ENCODE data around the gene TBX20. TPM values are rescaled to one million over a fixed set of nuclear protein-coding genes. Genes with fewer than 3 reads are reported as not detected.

The TBX20 gene
- total and polyA plus RNA-seq, 12 donors, result 3.5 to 186 (median 111) TPM

DNA sequence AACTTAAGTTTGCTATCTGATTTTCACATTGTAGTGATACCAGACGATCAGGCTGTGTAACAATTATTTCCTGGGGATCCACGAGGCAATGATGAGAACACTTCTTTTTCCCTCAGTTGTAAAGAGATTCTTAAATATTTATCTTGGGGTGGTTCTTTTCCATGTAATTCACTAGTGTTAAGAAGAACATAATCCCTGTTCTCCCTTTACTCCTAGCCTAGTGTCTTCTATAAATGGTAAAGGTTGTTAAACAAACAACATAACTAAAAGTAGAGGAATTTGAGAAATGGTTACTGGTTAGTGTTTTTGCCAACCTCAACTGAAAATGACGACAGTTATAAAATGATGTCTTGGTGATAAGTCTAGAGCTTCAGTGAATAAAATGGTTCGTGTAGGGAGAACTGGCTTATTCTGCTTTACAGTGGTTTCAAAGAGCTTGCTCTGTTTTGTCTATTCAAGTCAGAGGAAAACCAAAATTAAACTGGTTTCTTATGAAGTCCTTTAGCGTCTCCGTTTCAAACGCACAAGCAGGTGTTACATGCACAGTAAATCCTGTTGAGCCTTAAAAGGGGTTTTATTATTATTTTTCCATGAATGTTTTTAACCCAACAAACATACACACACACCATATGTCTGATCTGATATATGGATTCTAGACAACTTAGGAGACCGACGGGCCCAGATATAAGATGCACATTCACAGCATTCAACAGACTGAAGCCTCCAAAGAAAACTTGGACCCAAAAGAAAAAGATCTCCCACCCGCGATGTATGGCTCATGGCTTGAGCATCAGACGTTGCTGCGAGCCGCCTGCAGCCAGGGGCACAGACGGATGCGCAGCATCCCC is 1.1 kb downstream of the TBX20 start:
- intact Hi-C loops (cut with DNase I), result loop anchor here in 9 of 10 donors (5.0 to 10.0 kb wide), 9 partner anchors 79 to 282 kb away; no protein-coding TSS in a partner anchor
- Histone ChIP-seq H3K27me3 (peaks cover 0 to 100% (median 62%) of the 10 kb centered on the region in 7 donors), H3K36me3 (peaks cover 0 to 7% (median 0%) of the 10 kb centered on the region in 9 donors), H3K4me1 (peaks cover 0 to 27% (median 8%) of the 10 kb centered on the region in 9 donors), H3K9me3 (no peaks in the 10 kb centered on the region), H3K27ac (peak overlapping the region; percentile 76 to 96 (median 92)), H3K4me3 (peak overlapping the region; percentile 52 to 86 (median 77))
- TF ChIP-seq, protein P1, sequence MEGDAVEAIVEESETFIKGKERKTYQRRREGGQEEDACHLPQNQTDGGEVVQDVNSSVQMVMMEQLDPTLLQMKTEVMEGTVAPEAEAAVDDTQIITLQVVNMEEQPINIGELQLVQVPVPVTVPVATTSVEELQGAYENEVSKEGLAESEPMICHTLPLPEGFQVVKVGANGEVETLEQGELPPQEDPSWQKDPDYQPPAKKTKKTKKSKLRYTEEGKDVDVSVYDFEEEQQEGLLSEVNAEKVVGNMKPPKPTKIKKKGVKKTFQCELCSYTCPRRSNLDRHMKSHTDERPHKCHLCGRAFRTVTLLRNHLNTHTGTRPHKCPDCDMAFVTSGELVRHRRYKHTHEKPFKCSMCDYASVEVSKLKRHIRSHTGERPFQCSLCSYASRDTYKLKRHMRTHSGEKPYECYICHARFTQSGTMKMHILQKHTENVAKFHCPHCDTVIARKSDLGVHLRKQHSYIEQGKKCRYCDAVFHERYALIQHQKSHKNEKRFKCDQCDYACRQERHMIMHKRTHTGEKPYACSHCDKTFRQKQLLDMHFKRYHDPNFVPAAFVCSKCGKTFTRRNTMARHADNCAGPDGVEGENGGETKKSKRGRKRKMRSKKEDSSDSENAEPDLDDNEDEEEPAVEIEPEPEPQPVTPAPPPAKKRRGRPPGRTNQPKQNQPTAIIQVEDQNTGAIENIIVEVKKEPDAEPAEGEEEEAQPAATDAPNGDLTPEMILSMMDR (IDR thresholded peaks at IDR 0.05), result no peak
- 3 to 9% methylated on average over 16 of the region's 16 CpGs for WGBS, 2 donors
- ATAC-seq (no peak), DNase-seq (no peak)

DNA sequence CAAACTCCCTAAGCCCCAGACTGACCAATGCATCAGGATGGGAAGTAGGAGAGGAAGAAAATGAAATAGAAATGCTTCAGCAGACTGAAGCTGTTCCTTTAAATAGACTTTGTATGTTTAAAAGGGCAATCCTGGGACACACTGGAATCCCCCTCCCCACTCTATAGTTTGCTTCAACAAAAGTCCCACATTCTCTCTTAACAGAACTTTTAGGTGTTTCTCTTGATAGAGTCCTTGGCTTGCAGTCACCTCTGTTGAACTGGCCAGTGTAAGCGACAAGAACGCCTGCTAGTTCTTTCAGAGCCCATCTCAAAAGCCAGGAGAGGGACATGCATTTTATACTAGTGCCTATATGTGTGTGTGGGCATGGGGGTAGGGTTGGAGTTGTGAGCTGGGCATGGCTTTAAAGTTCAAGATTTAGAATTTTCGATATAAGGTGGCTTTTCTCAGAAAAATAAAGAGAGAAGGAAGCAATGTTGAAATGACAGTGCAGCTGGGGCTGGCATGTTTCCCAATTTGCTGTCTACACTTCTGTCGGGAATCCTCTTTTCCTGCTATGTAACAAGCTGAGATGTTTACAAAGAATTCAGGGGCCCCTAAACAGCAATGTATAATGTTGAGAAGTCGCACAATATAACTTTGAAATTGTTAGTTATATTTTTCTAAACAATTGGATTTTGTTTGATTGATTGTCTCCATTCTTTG is 2.1 kb downstream of the TBX20 start:
- H3K27ac ChIP-seq, result peak overlapping the region; percentile 33 to 96 (median 92)
- H3K9me3 ChIP-seq, result no peaks in the 10 kb centered on the region
- intact Hi-C loops (cut with DNase I), result loop anchor here in 9 of 10 donors (5.0 to 10.0 kb wide), 9 partner anchors 81 to 283 kb away; no protein-coding TSS in a partner anchor
- H3K36me3 ChIP-seq, result peaks cover 0 to 7% (median 0%) of the 10 kb centered on the region in 9 donors
- TF ChIP-seq, protein P1 (IDR thresholded peaks at IDR 0.05), result no peak
- peaks cover 0 to 100% (median 52%) of the 10 kb centered on the region in 7 donors for H3K27me3 ChIP-seq
- 11 to 22% methylated on average over 5 of the region's 5 CpGs for WGBS, 2 donors
- DNase-seq (no peak), ATAC-seq (no peak)
- H3K4me1 ChIP-seq, result peaks cover 0 to 30% (median 7%) of the 10 kb centered on the region in 9 donors
- peak overlapping the region; percentile 52 to 86 (median 77) for H3K4me3 ChIP-seq

DNA sequence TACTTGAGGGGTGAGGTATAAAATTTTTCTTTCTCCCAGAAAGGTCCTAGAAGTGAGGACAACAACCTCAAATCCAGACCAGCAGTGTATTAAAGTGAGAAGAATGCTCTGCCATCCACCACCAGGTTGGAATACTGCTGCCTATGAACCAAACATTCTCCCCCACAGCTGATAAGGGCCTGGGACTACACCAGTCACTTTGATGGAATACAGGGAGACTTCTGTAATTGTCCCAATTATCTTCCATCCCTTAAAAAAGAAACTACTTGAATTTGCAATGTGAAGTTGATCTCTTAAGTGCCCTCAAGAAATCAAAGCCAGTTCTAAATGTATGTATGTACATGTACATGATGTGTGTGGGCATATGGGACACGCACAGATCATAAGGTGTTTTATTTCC is 3.0 kb downstream of the TBX20 start:
- 28 to 33% methylated on average over 1 of the region's 1 CpG for WGBS, 2 donors
- Histone ChIP-seq H3K4me3 (peak overlapping the region; percentile 52 to 86 (median 77)), H3K27me3 (peaks cover 0 to 99% (median 45%) of the 10 kb centered on the region in 7 donors), H3K9me3 (no peaks in the 10 kb centered on the region), H3K27ac (peak overlapping the region; percentile 33 to 96 (median 92)), H3K4me1 (peaks cover 0 to 38% (median 9%) of the 10 kb centered on the region in 9 donors), H3K36me3 (peaks cover 0 to 11% (median 0%) of the 10 kb centered on the region in 9 donors)
- intact Hi-C loops (cut with DNase I), result loop anchor here in 9 of 10 donors (5.0 to 10.0 kb wide), 9 partner anchors 81 to 284 kb away; no protein-coding TSS in a partner anchor
- TF ChIP-seq, protein P1 (IDR thresholded peaks at IDR 0.05), result no peak
- DNase-seq (no peak), ATAC-seq (peak in 2 of 8 donors; percentile 26 to 27)

DNA sequence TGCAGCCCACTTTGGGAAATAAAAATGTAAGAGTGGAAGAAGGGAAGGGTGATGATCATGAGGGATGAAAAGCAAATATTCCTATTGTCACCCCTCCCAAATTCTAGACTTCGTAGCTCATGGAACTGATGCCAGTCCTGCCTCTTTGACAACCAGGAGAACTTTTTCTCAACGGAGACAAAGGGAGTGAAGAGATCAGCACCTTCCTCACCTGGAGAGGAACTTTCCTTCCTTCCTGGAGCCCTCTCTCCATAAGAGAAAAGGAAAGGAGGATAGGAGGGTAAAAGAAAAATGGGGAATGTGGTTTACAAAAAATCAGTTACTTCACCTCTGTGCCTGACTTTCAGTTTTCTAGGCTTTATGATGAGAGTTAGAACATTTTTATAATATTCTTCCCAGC is 3.4 kb downstream of the TBX20 start:
- Histone ChIP-seq H3K9me3 (no peaks in the 10 kb centered on the region), H3K27ac (peak overlapping the region; percentile 25 to 96 (median 92)), H3K4me3 (peak overlapping the region; percentile 52 to 86 (median 77)), H3K36me3 (peaks cover 0 to 16% (median 0%) of the 10 kb centered on the region in 9 donors), H3K4me1 (peaks cover 0 to 41% (median 10%) of the 10 kb centered on the region in 9 donors), H3K27me3 (peaks cover 0 to 99% (median 42%) of the 10 kb centered on the region in 7 donors)
- intact Hi-C loops (cut with DNase I), result loop anchor here in 9 of 10 donors (5.0 to 10.0 kb wide), 9 partner anchors 82 to 284 kb away; no protein-coding TSS in a partner anchor
- ATAC-seq (no peak), DNase-seq (no peak)
- TF ChIP-seq, protein P1 (IDR thresholded peaks at IDR 0.05), result no peak
- WGBS, 2 donors, result 12 to 30% methylated on average over 2 of the region's 2 CpGs
